HEK293 (cell line): ENCODE data around the gene SPEM2.

Experiments
- CTCF ChIP-seq: fragments of 450-650 bp; formaldehyde crosslinking; IDR thresholded peaks from 2 replicates; pipeline ENCODE4 v1.5.1; 2016; ENCODE audit warnings: missing biosample characterization, missing genetic modification characterization
- GLIS2 ChIP-seq: fragments of 450-650 bp; formaldehyde crosslinking; IDR thresholded peaks from 2 replicates; pipeline ENCODE4 v1.5.1; 2016; ENCODE audit warnings: missing biosample characterization, missing genetic modification characterization
- KLF17 ChIP-seq: fragments of 450-650 bp; formaldehyde crosslinking; IDR thresholded peaks from 2 replicates; pipeline ENCODE4 v1.5.1; 2016; ENCODE audit warnings: missing biosample characterization, missing genetic modification characterization
- PRDM2 ChIP-seq: fragments of 450-650 bp; formaldehyde crosslinking; IDR thresholded peaks from 2 replicates; pipeline ENCODE4 v1.5.1; 2016; ENCODE audit warnings: missing biosample characterization, missing genetic modification characterization, borderline replicate concordance
- SETDB1 ChIP-seq: IDR thresholded peaks from one replicate; pipeline ENCODE4 v1.6.1; 2017; ENCODE audit warnings: mild to moderate bottlenecking, low read length, moderate library complexity, mixed read lengths; ENCODE audit not compliant: insufficient read length
- YY1 ChIP-seq: fragments of 450-650 bp; formaldehyde crosslinking; IDR thresholded peaks from 2 replicates; pipeline ENCODE4 v1.5.1; 2018; ENCODE audit warnings: missing biosample characterization, missing genetic modification characterization
- ZNF391 ChIP-seq: fragments of 450-650 bp; formaldehyde crosslinking; IDR thresholded peaks from 2 replicates; pipeline ENCODE4 v1.5.1; 2016; ENCODE audit warnings: low read depth, missing biosample characterization, missing genetic modification characterization, borderline replicate concordance
- ZNF426 ChIP-seq: fragments of 450-650 bp; formaldehyde crosslinking; IDR thresholded peaks from 2 replicates; pipeline ENCODE4 v1.5.1; 2017; ENCODE audit warnings: missing biosample characterization, missing genetic modification characterization, mild to moderate bottlenecking, inconsistent platforms, moderate library complexity
- ZNF433 ChIP-seq: fragments of 450-650 bp; formaldehyde crosslinking; IDR thresholded peaks from 2 replicates; pipeline ENCODE4 v1.5.1; 2016; ENCODE audit warnings: missing biosample characterization, missing genetic modification characterization, low read depth
- ZSCAN16 ChIP-seq: fragments of 450-650 bp; formaldehyde crosslinking; IDR thresholded peaks from 2 replicates; pipeline ENCODE4 v1.5.1; 2016; ENCODE audit warnings: missing biosample characterization, missing genetic modification characterization
- TF ChIP-seq, protein P1 (sequence below): fragments of 450-650 bp; formaldehyde crosslinking; IDR thresholded peaks from 2 replicates; pipeline ENCODE4 v1.5.1; 2016; ENCODE audit warnings: missing biosample characterization, missing genetic modification characterization
- TF ChIP-seq, protein P2 (sequence below): fragments of 450-650 bp; formaldehyde crosslinking; conservative IDR thresholded peaks from 2 replicates; pipeline ENCODE4 v1.5.1; 2016; ENCODE audit warnings: low read depth, missing biosample characterization, missing genetic modification characterization
- TF ChIP-seq, protein P3 (sequence below): fragments of 450-650 bp; formaldehyde crosslinking; IDR thresholded peaks from 2 replicates; pipeline ENCODE4 v1.5.1; 2017; ENCODE audit warnings: missing biosample characterization, missing genetic modification characterization

GRCh38 chr17:7391307-7391706 lies 34.1 kb upstream of the SPEM2 start:
- TF ChIP-seq CTCF (tag by site-specific recombination) = no peak
- no peak for TF ChIP-seq ZNF391 (tag by site-specific recombination)
- TF ChIP-seq YY1 (tag by site-specific recombination) = no peak
- TF ChIP-seq, protein P1, sequence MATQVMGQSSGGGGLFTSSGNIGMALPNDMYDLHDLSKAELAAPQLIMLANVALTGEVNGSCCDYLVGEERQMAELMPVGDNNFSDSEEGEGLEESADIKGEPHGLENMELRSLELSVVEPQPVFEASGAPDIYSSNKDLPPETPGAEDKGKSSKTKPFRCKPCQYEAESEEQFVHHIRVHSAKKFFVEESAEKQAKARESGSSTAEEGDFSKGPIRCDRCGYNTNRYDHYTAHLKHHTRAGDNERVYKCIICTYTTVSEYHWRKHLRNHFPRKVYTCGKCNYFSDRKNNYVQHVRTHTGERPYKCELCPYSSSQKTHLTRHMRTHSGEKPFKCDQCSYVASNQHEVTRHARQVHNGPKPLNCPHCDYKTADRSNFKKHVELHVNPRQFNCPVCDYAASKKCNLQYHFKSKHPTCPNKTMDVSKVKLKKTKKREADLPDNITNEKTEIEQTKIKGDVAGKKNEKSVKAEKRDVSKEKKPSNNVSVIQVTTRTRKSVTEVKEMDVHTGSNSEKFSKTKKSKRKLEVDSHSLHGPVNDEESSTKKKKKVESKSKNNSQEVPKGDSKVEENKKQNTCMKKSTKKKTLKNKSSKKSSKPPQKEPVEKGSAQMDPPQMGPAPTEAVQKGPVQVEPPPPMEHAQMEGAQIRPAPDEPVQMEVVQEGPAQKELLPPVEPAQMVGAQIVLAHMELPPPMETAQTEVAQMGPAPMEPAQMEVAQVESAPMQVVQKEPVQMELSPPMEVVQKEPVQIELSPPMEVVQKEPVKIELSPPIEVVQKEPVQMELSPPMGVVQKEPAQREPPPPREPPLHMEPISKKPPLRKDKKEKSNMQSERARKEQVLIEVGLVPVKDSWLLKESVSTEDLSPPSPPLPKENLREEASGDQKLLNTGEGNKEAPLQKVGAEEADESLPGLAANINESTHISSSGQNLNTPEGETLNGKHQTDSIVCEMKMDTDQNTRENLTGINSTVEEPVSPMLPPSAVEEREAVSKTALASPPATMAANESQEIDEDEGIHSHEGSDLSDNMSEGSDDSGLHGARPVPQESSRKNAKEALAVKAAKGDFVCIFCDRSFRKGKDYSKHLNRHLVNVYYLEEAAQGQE (tag by site-specific recombination) = no peak
- no peak for TF ChIP-seq KLF17 (tag by site-specific recombination)
- no peak for TF ChIP-seq PRDM2 (tag by site-specific recombination)
- TF ChIP-seq SETDB1 = no peak
- TF ChIP-seq, protein P2, sequence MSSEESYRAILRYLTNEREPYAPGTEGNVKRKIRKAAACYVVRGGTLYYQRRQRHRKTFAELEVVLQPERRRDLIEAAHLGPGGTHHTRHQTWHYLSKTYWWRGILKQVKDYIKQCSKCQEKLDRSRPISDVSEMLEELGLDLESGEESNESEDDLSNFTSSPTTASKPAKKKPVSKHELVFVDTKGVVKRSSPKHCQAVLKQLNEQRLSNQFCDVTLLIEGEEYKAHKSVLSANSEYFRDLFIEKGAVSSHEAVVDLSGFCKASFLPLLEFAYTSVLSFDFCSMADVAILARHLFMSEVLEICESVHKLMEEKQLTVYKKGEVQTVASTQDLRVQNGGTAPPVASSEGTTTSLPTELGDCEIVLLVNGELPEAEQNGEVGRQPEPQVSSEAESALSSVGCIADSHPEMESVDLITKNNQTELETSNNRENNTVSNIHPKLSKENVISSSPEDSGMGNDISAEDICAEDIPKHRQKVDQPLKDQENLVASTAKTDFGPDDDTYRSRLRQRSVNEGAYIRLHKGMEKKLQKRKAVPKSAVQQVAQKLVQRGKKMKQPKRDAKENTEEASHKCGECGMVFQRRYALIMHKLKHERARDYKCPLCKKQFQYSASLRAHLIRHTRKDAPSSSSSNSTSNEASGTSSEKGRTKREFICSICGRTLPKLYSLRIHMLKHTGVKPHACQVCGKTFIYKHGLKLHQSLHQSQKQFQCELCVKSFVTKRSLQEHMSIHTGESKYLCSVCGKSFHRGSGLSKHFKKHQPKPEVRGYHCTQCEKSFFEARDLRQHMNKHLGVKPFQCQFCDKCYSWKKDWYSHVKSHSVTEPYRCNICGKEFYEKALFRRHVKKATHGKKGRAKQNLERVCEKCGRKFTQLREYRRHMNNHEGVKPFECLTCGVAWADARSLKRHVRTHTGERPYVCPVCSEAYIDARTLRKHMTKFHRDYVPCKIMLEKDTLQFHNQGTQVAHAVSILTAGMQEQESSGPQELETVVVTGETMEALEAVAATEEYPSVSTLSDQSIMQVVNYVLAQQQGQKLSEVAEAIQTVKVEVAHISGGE = no peak
- TF ChIP-seq ZNF433 = no peak
- TF ChIP-seq GLIS2 (tag by site-specific recombination) = no peak
- TF ChIP-seq ZSCAN16 (tag by site-specific recombination) = no peak
- TF ChIP-seq ZNF426 (tag by site-specific recombination) = no peak
- TF ChIP-seq, protein P3, sequence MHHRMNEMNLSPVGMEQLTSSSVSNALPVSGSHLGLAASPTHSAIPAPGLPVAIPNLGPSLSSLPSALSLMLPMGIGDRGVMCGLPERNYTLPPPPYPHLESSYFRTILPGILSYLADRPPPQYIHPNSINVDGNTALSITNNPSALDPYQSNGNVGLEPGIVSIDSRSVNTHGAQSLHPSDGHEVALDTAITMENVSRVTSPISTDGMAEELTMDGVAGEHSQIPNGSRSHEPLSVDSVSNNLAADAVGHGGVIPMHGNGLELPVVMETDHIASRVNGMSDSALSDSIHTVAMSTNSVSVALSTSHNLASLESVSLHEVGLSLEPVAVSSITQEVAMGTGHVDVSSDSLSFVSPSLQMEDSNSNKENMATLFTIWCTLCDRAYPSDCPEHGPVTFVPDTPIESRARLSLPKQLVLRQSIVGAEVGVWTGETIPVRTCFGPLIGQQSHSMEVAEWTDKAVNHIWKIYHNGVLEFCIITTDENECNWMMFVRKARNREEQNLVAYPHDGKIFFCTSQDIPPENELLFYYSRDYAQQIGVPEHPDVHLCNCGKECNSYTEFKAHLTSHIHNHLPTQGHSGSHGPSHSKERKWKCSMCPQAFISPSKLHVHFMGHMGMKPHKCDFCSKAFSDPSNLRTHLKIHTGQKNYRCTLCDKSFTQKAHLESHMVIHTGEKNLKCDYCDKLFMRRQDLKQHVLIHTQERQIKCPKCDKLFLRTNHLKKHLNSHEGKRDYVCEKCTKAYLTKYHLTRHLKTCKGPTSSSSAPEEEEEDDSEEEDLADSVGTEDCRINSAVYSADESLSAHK (tag by site-specific recombination) = no peak
